B cell (primary cell): ENCODE measurements around the gene RASGEF1C. TPM values are rescaled to one million over a fixed set of nuclear protein-coding genes. Genes with fewer than 3 reads are reported as not detected.

ENCODE experiments used
- ATAC-seq: fragments of 200-7000 bp; cut with Tn5 transposase; one replicate; pipeline ENCODE4 v1.10.0; 2021; ENCODE audit warnings: low read depth, mild to moderate bottlenecking, moderate number of reproducible peaks, moderate library complexity
- CTCF ChIA-PET: fragments of 350-600 bp; sonication (Branson Sonifier 250); formaldehyde crosslinking; loops from one replicate; lab custom pipeline; 2021; ENCODE audit warnings: antibody characterized with exemption, inconsistent platforms; lab: Charles Lee
- POLR2A ChIA-PET: fragments of 350-600 bp; sonication (Branson Sonifier 250); formaldehyde crosslinking; loops from one replicate; lab custom pipeline; 2021; ENCODE audit warnings: antibody characterized with exemption; lab: Charles Lee
- DNase-seq: peaks from one replicate; pipeline ENCODE4 v3.0.0; 2013
- H2AFZ ChIP-seq: 2 replicates; pipeline ENCODE4 v1.6.1; 2012; ENCODE audit warnings: mild to moderate bottlenecking, low read depth, low read length; ENCODE audit not compliant: insufficient read depth, poor library complexity, severe bottlenecking
- H3K27ac ChIP-seq, 2 donors: 1 replicate in 1 of 2; 2 replicates in 1 of 2; pipeline ENCODE4 v1.5.1; 2012 to 2013; ENCODE audit warnings: low read length in 2 of 2, mild to moderate bottlenecking in 2 of 2, moderate library complexity in 1 of 2
- H3K27me3 ChIP-seq, 4 experiments: fragments of 200-600 bp in 1 of 4; sonication (generic) in 1 of 4; replicated peaks in 1 of 4; 1 replicate in 2 of 4; 2 replicates in 2 of 4; pipeline versions ENCODE4 v1.6.1 to v1.7.0; 2013 to 2016; ENCODE audit warnings: low read length in 3 of 4, mild to moderate bottlenecking in 2 of 4, mixed read lengths in 1 of 4, moderate library complexity in 1 of 4; ENCODE audit not compliant: insufficient read depth in 4 of 4, control insufficient read depth in 3 of 4; ENCODE audit errors: control extremely low read depth in 1 of 4
- H3K36me3 ChIP-seq, 2 experiments: replicated peaks in 1 of 2; 1 replicate in 1 of 2; 2 replicates in 1 of 2; pipeline versions ENCODE4 v1.6.1 to v1.7.1; 2013; ENCODE audit warnings: low read length in 1 of 2; ENCODE audit not compliant: insufficient read depth in 2 of 2, control insufficient read depth in 1 of 2; ENCODE audit errors: control extremely low read depth in 1 of 2, extremely low read depth in 1 of 2
- H3K4me1 ChIP-seq, 2 donors: fragments of 200-600 bp in 1 of 2; sonication (generic) in 1 of 2; 1 replicate in 1 of 2; 2 replicates in 1 of 2; pipeline versions ENCODE4 v1.5.1 to v1.6.1; 2013 to 2017; ENCODE audit warnings: low read length in 2 of 2; ENCODE audit not compliant: control insufficient read depth in 2 of 2, insufficient read depth in 2 of 2
- H3K4me2 ChIP-seq: replicated peaks from 2 replicates; pipeline ENCODE3; 2012; ENCODE audit warnings: mild to moderate bottlenecking, low read depth, low read length; ENCODE audit not compliant: poor library complexity, severe bottlenecking
- H3K4me3 ChIP-seq, 5 experiments: fragments of 200-600 bp in 1 of 5; sonication (generic) in 1 of 5; 1 replicate in 3 of 5; 2 replicates in 2 of 5; pipeline versions ENCODE4 v1.5.1 to v1.7.0; 2011 to 2016; ENCODE audit warnings: low read length in 4 of 5, mild to moderate bottlenecking in 4 of 5, low read depth in 2 of 5, control low read depth in 1 of 5, moderate library complexity in 1 of 5; ENCODE audit not compliant: insufficient read depth in 1 of 5; ENCODE audit errors: control extremely low read depth in 1 of 5, extremely low read depth in 1 of 5
- H3K79me2 ChIP-seq: fragments of 200-600 bp; sonication (generic); one replicate; pipeline ENCODE4 v1.6.0; 2016; ENCODE audit warnings: low read length; ENCODE audit not compliant: control insufficient read depth, insufficient read depth
- H3K9ac ChIP-seq: fragments of 200-600 bp; sonication (generic); 2 replicates; pipeline ENCODE4 v1.6.1; 2017; ENCODE audit warnings: mild to moderate bottlenecking, low read length, moderate library complexity
- H3K9me3 ChIP-seq, 3 donors: one replicate each; pipeline versions ENCODE4 v1.6.1 to v1.7.1; 2013; ENCODE audit warnings: low read length in 2 of 3; ENCODE audit not compliant: control insufficient read depth in 2 of 3, insufficient read depth in 1 of 3; ENCODE audit errors: control extremely low read depth in 1 of 3
- H4K20me1 ChIP-seq: 2 replicates; pipeline ENCODE4 v1.6.0; 2012; ENCODE audit warnings: mild to moderate bottlenecking, low read length; ENCODE audit not compliant: insufficient read depth, control insufficient read depth, poor library complexity, severe bottlenecking
- H3K27ac Mint-ChIP-seq: one replicate; pipeline ENCODE4 v1.8.0; 2021; ENCODE audit warnings: mixed read lengths
- H3K27me3 Mint-ChIP-seq: one replicate; pipeline ENCODE4 v1.8.0; 2021; ENCODE audit warnings: mixed read lengths
- H3K4me1 Mint-ChIP-seq: one replicate; pipeline ENCODE4 v1.8.0; 2021; ENCODE audit warnings: mixed read lengths
- H3K4me3 Mint-ChIP-seq: one replicate; pipeline ENCODE4 v1.8.0; 2021; ENCODE audit warnings: mixed read lengths
- H3K9me3 Mint-ChIP-seq: one replicate; pipeline ENCODE4 v1.8.0; 2022; ENCODE audit warnings: mixed read lengths; ENCODE audit not compliant: insufficient read depth
- CTCF ChIP-seq: fragments of 200-600 bp; IDR thresholded peaks from one replicate; pipeline ENCODE4 v1.8.0; 2022; ENCODE audit warnings: antibody characterized with exemption, mild to moderate bottlenecking
- EZH2 ChIP-seq: IDR thresholded peaks from 2 replicates; pipeline ENCODE4 v1.6.1; 2012; ENCODE audit warnings: borderline replicate concordance, low read depth, mild to moderate bottlenecking, moderate library complexity, low read length; ENCODE audit not compliant: insufficient read depth, poor library complexity, severe bottlenecking
- WGBS: methylation state at CpG from one replicate; pipeline ENCODE4 v1.1.5; 2013; ENCODE audit warnings: missing lambda C conversion rate; ENCODE audit not compliant: insufficient coverage; 5-methylcytosine and 5-hydroxymethylcytosine counted together
- intact Hi-C: fragments of 100-400 bp; cut with micrococcal nuclease; formaldehyde crosslinking; loops from one replicate; pipeline ENCODE4 v1.10.0; 2022
- polyA plus RNA-seq: library from polyadenylated mRNA; depleted of rRNA; stranded (reverse); fragments of >200 nt; gene quantifications from 2 replicates; pipeline ENCODE4 v1.2.3, GENCODE V29; 2012
- total RNA-seq, 2 donors: library from RNA; stranded (reverse); fragments of 120-200 nt in 1 of 2; gene quantifications; 1 replicate in 1 of 2; 2 replicates in 1 of 2; pipeline versions ENCODE4 v1.2.3 to v1.2.4, GENCODE V29; 2013 to 2022

Gene RASGEF1C
- total and polyA plus RNA-seq, 2 donors (not counting 1 experiment from before 2014, with no cell fraction given), result not detected

GRCh38 chr5:180169248-180170105, 39.5 kb downstream of the RASGEF1C start:
- no peak overlapping the region for H3K4me3 ChIP-seq
- H3K4me2 ChIP-seq, result no peak overlapping the region
- Mint-ChIP-seq H3K27me3 (peaks cover 6% of the 10 kb centered on the region), H3K4me1 (no peaks in the 10 kb centered on the region), H3K4me3 (no peak overlapping the region), H3K9me3 (peaks cover 2% of the 10 kb centered on the region), H3K27ac (no peak overlapping the region)
- POLR2A ChIA-PET, result no interaction called here
- H3K9ac ChIP-seq, result no peak overlapping the region
- DNase-seq, result no peak
- no peaks in the 10 kb centered on the region for H3K4me1 ChIP-seq
- H3K79me2 ChIP-seq, result no peaks in the 10 kb centered on the region
- no peak overlapping the region for H3K27ac ChIP-seq
- H3K36me3 ChIP-seq, result no peaks in the 10 kb centered on the region
- WGBS, result 84% methylated on average over 21 of the region's 23 CpGs
- intact Hi-C loops, result no loop called here
- H3K9me3 ChIP-seq, result peaks cover 0 to 3% (median 0%) of the 10 kb centered on the region in 3 donors
- ATAC-seq, result no peak
- TF ChIP-seq EZH2, result no peak
- no peak for TF ChIP-seq CTCF
- H4K20me1 ChIP-seq, result no peaks in the 10 kb centered on the region
- CTCF ChIA-PET, result no interaction called here
- H2AFZ ChIP-seq, result no peak overlapping the region
- H3K27me3 ChIP-seq, result no peaks in the 10 kb centered on the region

GRCh38 chr5:180168758-180169157, 40.3 kb downstream of the RASGEF1C start:
- H3K79me2 ChIP-seq, result no peaks in the 10 kb centered on the region
- intact Hi-C loops, result no loop called here
- no peaks in the 10 kb centered on the region for H3K36me3 ChIP-seq
- Mint-ChIP-seq H3K4me1 (no peaks in the 10 kb centered on the region), H3K4me3 (no peak overlapping the region), H3K27ac (no peak overlapping the region), H3K9me3 (peaks cover 2% of the 10 kb centered on the region), H3K27me3 (peaks cover 6% of the 10 kb centered on the region)
- H3K9me3 ChIP-seq, result peaks cover 0 to 3% (median 0%) of the 10 kb centered on the region in 3 donors
- H3K27me3 ChIP-seq, result no peaks in the 10 kb centered on the region
- WGBS, result 95% methylated on average over 5 of the region's 6 CpGs
- DNase-seq (no peak), ATAC-seq (no peak)
- no peak overlapping the region for H3K27ac ChIP-seq
- no peak overlapping the region for H3K9ac ChIP-seq
- TF ChIP-seq CTCF (no peak), EZH2 (no peak)
- no peaks in the 10 kb centered on the region for H3K4me1 ChIP-seq
- H3K4me2 ChIP-seq, result no peak overlapping the region
- ChIA-PET POLR2A (no interaction called here), CTCF (no interaction called here)
- no peaks in the 10 kb centered on the region for H4K20me1 ChIP-seq
- H3K4me3 ChIP-seq, result no peak overlapping the region
- no peak overlapping the region for H2AFZ ChIP-seq
